NCI-H2029 treated with DMSO at 0.1 percent for 48 hours (cell line): ENCODE data around the gene MADD.

Experiments
- DNase-seq: peaks from one replicate; lab custom pipeline; 2025; lab: John Stamatoyannopoulos, UW

MADD gene

GRCh38 chr11:47357985-47358730 is 88.2 kb downstream of the MADD start:
- no peak for DNase-seq

DNA sequence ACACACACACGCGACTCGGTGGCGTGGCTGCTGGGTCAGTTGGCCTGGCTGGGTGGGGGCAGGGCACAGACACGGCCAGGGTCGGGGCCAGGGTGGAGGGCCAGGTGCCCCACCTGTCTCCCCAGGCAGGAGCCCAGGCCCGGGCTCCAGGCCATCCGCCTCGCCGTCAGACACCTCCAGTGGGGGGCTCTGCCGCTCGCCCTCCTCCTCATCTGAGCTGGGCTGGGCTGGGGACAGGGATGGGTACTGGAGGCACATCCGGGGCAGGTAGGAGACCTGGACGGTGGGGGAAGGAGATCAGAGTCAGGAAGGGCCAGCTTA is 88.8 kb downstream of the MADD start:
- DNase-seq: no peak

GRCh38 chr11:47359162-47359561 is 89.2 kb downstream of the MADD start:
- DNase-seq: no peak

GRCh38 chr11:47359586-47359985 is 89.7 kb downstream of the MADD start:
- no peak for DNase-seq

- no peak for DNase-seq
Observed at GRCh38 chr11:47360341-47360740, 90.4 kb downstream of the MADD start.

DNA sequence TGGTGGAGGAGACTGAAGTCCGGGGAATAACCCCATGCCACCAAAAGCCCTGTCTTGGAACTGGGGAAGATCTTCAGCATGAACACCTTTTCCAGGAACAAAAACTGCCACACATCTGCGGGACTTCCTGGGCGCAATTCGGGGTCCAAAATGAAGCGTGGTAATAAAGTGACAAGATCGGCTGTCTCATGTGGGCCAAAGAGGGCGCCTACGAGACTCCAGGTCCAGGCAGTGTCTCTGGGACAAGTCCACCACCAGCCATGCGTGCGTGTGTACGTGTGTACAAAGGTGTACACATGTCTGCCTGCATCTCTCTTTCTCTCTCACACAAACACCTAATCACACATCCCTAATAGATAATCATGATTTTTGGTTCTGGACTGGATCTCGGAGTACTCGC is 91.5 kb downstream of the MADD start:
- DNase-seq: no peak

GRCh38 chr11:47366020-47366490 is 96.1 kb downstream of the MADD start:
- no peak for DNase-seq

DNA sequence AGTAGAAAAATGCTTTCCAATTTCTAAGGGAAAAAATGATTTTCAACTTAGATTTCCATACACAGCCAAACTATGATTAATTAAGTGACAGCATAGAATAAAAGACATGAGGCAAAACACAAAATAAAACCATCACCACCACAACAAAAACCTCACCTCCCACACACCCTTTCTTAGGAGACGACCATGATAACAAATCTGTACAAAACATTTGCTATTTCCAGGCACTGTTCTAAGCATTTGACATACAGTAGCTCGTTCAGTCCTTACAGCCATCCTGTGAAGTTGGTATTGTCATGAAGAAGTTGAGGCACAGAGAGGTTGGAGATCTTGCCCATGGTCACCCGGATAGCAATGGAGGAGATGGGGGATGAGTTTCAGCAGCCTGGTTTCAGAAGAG is 99.7 kb downstream of the MADD start:
- DNase-seq: no peak

GRCh38 chr11:47372422-47372821 is 102.5 kb downstream of the MADD start:
- no peak for DNase-seq

- DNase-seq: peak; percentile 9
Observed at GRCh38 chr11:47373876-47374719, 104.2 kb downstream of the MADD start.

DNA sequence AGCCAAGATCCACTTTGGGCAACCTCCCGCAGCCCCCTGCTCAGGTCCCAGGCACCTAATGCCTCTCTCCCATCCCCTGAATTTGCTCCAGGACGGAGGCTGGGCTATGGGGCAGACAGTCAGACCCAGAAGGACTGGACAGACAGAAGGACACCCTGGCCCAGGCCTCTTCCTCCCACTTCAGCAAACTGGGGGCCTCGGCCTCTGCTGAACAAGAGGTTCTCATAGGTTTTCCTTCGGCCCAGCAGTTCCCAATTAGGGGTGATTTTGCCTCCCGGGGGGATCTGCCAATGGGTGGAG is 104.7 kb downstream of the MADD start:
- no peak for DNase-seq

- no peak for DNase-seq
Observed at GRCh38 chr11:47375020-47375419, 105.1 kb downstream of the MADD start.

- DNase-seq: no peak
Observed at GRCh38 chr11:47375546-47376085, 105.7 kb downstream of the MADD start.

GRCh38 chr11:47376107-47376524 is 106.2 kb downstream of the MADD start:
- DNase-seq: no peak

DNA sequence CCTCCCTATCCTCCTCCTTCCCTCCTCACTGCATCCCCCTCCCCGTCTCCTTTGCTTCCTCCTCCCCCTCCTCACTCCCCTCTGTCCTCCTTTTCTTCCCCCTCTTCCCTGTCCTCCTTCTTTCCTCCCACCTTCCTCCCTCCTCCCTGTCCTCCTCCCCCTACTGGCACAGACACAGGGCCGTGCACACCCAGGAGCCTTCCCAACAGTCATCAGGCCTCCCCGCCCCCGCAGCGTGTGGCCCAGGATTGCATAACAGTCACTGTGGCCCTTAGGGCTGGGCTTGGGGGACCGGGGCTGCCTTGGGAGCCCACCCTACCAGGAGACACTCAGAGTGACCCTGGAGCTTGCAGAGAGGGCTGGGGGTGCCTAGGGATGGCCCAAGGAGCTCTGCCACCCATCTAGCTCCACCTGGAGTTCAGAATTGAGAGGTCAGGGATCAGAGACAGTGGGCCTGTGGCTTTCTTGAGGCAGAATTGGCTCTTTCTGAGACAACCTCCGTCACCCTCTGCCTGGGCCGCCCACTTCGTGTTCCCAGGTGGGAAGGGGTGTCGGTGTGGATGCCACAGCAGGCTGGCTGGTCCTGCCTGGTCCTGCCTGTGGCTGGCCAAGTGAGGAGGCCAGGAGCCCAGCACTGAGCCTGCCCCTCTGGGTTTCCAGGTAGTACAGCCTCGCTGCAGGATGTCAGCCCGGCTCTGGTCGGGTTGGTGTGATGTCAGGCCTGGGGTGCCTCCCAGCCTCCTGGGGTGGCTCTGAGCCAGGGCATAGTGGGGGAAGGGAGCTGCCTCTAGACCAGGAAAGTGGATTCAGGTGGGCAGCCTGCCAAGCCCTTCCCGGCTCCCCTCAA is 106.8 kb downstream of the MADD start:
- no peak for DNase-seq

- DNase-seq: no peak
Observed at GRCh38 chr11:47377571-47378009, 107.7 kb downstream of the MADD start.

DNA sequence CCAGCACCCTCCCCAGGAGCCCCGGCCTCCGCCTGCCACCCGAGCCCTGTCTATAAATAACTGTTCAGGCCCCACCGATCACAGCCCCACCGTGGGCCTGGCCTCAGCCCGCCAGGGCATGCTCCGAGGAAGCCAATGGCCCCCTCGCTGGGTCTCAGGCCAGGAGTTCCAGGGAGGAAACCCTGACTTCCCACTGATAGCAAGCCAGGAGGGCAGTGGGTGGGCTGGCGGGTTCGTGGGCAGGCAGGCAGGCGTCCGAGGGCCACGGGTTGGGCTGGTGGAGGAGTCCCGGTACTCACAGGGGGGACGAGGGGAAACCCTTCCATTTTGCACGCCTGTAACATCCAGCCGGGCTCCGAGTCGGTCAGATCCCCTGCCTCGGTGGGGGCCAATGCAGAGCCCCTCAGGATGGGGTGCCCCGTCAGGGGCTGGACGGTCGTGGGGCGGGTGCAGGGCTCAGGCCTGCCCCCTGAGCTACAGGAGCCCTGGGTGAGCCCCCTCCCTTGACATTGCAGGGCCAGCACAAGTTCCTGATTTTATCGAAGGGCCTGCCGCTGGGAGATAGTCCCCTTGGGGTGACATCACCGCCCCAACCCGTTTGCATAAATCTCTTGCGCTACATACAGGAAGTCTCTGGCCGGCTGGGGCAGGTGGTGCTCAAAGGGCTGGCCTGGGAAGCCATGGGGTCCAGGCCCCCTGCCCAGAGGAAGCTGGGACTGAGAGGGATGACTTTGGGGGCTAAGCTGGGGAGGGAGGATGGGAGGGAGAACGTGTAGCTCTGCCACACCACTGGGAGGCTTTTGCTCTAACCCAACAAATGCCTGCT is 108.3 kb downstream of the MADD start, which contains the start of gene SPI1:
Gene SPI1, minus strand, starts transcription at position 538 of the 826 bp plus-strand sequence. Its CDS starts 194 bp downstream, at position 344.
- no peak for DNase-seq

- no peak for DNase-seq
Observed at GRCh38 chr11:47378836-47379170, 108.9 kb downstream of the MADD start.

GRCh38 chr11:47379317-47379716 is 109.4 kb downstream of the MADD start:
- DNase-seq: no peak
